ENCODE measurements around the gene PNMA6A. TPM values are rescaled to one million over a fixed set of nuclear protein-coding genes. Genes with fewer than 3 reads are reported as not detected.

Gene PNMA6A
- total and polyA plus RNA-seq, 2 experiments from 2014 or later: 10.2 to 12.4 TPM

DNA sequence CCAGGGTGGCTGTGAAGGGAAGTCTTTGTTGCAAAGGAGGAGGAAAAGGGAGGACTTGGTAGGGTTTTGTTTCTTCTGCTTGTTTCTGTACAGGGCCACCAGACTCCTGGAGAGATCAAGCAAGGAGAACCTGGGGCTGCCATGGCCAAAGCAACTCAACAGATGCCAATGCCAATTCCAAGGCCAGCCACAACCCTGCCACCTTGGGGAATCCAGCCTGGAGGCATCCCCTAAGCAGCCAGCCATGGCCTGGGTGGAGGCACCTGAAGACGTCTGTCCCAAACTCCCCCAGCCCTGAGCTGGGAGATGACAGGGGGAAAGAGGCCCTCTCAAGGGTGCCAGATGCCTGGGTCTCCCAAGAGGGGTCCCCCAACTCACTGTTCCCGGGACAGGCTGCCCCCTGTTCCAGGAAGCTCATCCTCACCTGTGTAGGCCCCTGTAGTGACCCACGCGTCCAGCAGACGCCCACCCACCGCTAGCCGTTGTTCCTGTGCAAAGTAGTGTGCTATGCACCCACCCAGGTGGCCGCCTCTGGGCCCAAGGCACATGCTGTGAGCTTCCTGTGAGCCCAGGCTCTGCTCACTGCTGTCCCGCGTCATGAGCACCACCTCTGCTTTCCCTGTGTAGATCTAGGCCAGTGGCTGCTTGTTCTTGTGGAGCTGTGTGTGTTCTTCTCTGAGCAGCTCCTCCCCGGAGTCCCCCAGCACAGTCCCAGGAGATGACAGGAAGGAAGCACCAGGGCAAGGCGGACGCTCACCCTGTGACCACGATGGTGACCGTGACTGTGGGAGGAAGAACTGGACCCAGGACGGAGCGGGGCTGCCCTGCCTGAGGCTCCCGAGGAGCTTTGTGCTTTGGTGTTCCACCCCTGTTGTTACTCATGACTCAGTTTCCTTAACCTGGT, 12.8 kb upstream of the PNMA6A start:
- TF ChIP-seq, protein P1, sequence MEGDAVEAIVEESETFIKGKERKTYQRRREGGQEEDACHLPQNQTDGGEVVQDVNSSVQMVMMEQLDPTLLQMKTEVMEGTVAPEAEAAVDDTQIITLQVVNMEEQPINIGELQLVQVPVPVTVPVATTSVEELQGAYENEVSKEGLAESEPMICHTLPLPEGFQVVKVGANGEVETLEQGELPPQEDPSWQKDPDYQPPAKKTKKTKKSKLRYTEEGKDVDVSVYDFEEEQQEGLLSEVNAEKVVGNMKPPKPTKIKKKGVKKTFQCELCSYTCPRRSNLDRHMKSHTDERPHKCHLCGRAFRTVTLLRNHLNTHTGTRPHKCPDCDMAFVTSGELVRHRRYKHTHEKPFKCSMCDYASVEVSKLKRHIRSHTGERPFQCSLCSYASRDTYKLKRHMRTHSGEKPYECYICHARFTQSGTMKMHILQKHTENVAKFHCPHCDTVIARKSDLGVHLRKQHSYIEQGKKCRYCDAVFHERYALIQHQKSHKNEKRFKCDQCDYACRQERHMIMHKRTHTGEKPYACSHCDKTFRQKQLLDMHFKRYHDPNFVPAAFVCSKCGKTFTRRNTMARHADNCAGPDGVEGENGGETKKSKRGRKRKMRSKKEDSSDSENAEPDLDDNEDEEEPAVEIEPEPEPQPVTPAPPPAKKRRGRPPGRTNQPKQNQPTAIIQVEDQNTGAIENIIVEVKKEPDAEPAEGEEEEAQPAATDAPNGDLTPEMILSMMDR (IDR thresholded peaks at IDR 0.05; ENCODE audit: poor library complexity): no peak
- TF ChIP-seq EZH2phosphoT487 (IDR thresholded peaks at IDR 0.05; ENCODE audit: low read depth, severe bottlenecking, unreplicated experiment) (no peak), EZH2 (IDR thresholded peaks at IDR 0.05; ENCODE audit: borderline replicate concordance) (no peak)
- 85% methylated on average over 18 of the region's 18 CpGs for WGBS (ENCODE audit: low lambda C conversion rate, missing lambda C conversion rate)
- no peaks in the 10 kb centered on the region for H3K79me2 ChIP-seq
- no peak overlapping the region for H3K27ac ChIP-seq
- no peaks in the 10 kb centered on the region for H3K9me2 ChIP-seq (replicated peaks; ENCODE audit: insufficient read depth)
- no peak overlapping the region for H3K4me3 ChIP-seq
- no peaks in the 10 kb centered on the region for H3K27me3 ChIP-seq
- H3K36me3 ChIP-seq (replicated peaks; ENCODE audit: insufficient read depth, low read depth): no peaks in the 10 kb centered on the region
- H3K4me2 ChIP-seq: no peak overlapping the region
- H3K9me3 ChIP-seq (ENCODE audit: low read depth): no peaks in the 10 kb centered on the region
- H2AFZ ChIP-seq: no peak overlapping the region
- H4K20me1 ChIP-seq (ENCODE audit: insufficient read depth, poor library complexity, severe bottlenecking): no peaks in the 10 kb centered on the region
- H3K4me1 ChIP-seq (ENCODE audit: insufficient read depth): peaks cover 6% of the 10 kb centered on the region
- no peak for DNase-seq (ENCODE audit: low spot score)

GRCh38 chrX:153060095-153060445, 12.2 kb upstream of the PNMA6A start:
- Histone ChIP-seq H3K79me2 (no peaks in the 10 kb centered on the region), H3K4me2 (no peak overlapping the region), H3K9me2 (replicated peaks; ENCODE audit: insufficient read depth) (no peaks in the 10 kb centered on the region), H3K27me3 (no peaks in the 10 kb centered on the region), H3K27ac (no peak overlapping the region), H4K20me1 (ENCODE audit: insufficient read depth, poor library complexity, severe bottlenecking) (no peaks in the 10 kb centered on the region), H3K4me1 (ENCODE audit: insufficient read depth) (peaks cover 6% of the 10 kb centered on the region), H3K9me3 (ENCODE audit: low read depth) (no peaks in the 10 kb centered on the region), H3K4me3 (no peak overlapping the region), H2AFZ (no peak overlapping the region), H3K36me3 (replicated peaks; ENCODE audit: insufficient read depth, low read depth) (no peaks in the 10 kb centered on the region)
- TF ChIP-seq EZH2phosphoT487 (IDR thresholded peaks at IDR 0.05; ENCODE audit: low read depth, severe bottlenecking, unreplicated experiment): no peak
- TF ChIP-seq, protein P1 (IDR thresholded peaks at IDR 0.05; ENCODE audit: poor library complexity): no peak
- TF ChIP-seq EZH2 (IDR thresholded peaks at IDR 0.05; ENCODE audit: borderline replicate concordance): no peak
- DNase-seq (ENCODE audit: low spot score): no peak
- WGBS (ENCODE audit: low lambda C conversion rate, missing lambda C conversion rate): 80% methylated on average over 8 of the region's 8 CpGs

DNA sequence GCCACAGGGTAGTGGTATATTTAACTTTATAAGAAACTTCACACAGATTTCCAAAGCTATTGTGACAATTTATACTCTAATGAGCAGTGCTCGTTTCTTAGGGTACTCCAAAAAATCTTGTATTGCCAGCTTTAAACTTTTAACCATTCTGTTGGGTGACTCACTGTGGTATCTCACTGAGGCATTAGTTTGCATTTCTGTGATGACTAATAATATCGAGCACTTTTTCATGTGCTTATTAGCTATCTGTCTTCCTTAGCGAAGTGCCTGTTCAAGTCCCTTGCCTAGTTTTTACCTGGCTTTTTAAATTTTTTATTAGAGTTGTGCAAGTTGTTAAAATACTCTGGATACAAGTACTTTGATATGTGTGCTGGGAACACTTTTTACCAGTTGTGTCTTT, 10.5 kb upstream of the PNMA6A start:
- Histone ChIP-seq H3K9me2 (replicated peaks; ENCODE audit: insufficient read depth) (no peaks in the 10 kb centered on the region), H4K20me1 (ENCODE audit: insufficient read depth, poor library complexity, severe bottlenecking) (no peaks in the 10 kb centered on the region), H3K9me3 (ENCODE audit: low read depth) (no peaks in the 10 kb centered on the region), H3K27me3 (no peaks in the 10 kb centered on the region), H3K4me2 (no peak overlapping the region), H3K27ac (no peak overlapping the region), H3K4me1 (ENCODE audit: insufficient read depth) (peaks cover 2% of the 10 kb centered on the region), H3K4me3 (no peak overlapping the region), H2AFZ (no peak overlapping the region), H3K36me3 (replicated peaks; ENCODE audit: insufficient read depth, low read depth) (no peaks in the 10 kb centered on the region), H3K79me2 (no peaks in the 10 kb centered on the region)
- TF ChIP-seq, protein P1 (IDR thresholded peaks at IDR 0.05; ENCODE audit: poor library complexity): no peak
- TF ChIP-seq EZH2phosphoT487 (IDR thresholded peaks at IDR 0.05; ENCODE audit: low read depth, severe bottlenecking, unreplicated experiment): no peak
- no peak for TF ChIP-seq EZH2 (IDR thresholded peaks at IDR 0.05; ENCODE audit: borderline replicate concordance)
- no peak for DNase-seq (ENCODE audit: low spot score)
- WGBS (ENCODE audit: low lambda C conversion rate, missing lambda C conversion rate): 34% methylated on average over 3 of the region's 3 CpGs
